Thyroid gland (tissue), 4 donors: ENCODE data around the gene PCYT2.

Source experiments
- CTCF ChIP-seq, 6 experiments: fragments of 200-600 bp in 3 of 6; fragments of 450-650 bp in 3 of 6; sonication (generic) in 3 of 6; IDR thresholded peaks; one replicate each; pipeline ENCODE4 v1.5.1; 2016 to 2019; ENCODE audit warnings: antibody characterized with exemption in 6 of 6, mild to moderate bottlenecking in 2 of 6, inconsistent platforms in 1 of 6, moderate library complexity in 1 of 6
- POLR2A ChIP-seq, 2 donors: fragments of 450-650 bp; IDR thresholded peaks; one replicate each; pipeline ENCODE4 v1.6.1; 2017; ENCODE audit warnings: antibody characterized with exemption in 2 of 2, mild to moderate bottlenecking in 2 of 2, moderate library complexity in 1 of 2

- TF ChIP-seq CTCF (IDR thresholded peaks at IDR 0.05) (no peak), POLR2A (IDR thresholded peaks at IDR 0.05) (no peak)
Measured at GRCh38 chr17:81901167-81902022, 9.8 kb downstream of the PCYT2 start.
